ENCODE measurements around the gene EFCAB12.
"Not testable (repeated sequence)": the region's sequence is repeated elsewhere in the genome, so short reads cannot be mapped to it uniquely, and the experiment has no call there.

DNA sequence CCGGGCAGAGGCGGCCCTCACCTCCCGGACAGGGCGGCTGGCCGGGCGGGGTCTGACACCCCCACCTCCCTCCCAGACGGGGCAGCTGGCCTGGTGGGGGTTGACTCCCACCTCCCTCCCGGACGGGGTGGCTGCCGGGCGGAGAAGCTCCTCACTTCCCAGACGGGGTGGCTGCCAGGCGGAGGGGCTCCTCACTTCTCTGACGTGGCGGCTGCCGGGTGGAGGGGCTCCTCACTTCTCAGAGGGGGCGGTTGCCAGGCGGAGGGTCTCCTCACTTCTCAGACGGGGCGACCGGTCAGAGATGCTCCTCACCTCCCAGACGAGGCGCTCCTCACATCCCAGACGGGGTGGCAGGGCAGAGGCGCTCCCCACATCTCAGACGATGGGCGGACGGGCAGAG is 65.1 kb downstream of the EFCAB12 start:
- TF ChIP-seq, protein P1, sequence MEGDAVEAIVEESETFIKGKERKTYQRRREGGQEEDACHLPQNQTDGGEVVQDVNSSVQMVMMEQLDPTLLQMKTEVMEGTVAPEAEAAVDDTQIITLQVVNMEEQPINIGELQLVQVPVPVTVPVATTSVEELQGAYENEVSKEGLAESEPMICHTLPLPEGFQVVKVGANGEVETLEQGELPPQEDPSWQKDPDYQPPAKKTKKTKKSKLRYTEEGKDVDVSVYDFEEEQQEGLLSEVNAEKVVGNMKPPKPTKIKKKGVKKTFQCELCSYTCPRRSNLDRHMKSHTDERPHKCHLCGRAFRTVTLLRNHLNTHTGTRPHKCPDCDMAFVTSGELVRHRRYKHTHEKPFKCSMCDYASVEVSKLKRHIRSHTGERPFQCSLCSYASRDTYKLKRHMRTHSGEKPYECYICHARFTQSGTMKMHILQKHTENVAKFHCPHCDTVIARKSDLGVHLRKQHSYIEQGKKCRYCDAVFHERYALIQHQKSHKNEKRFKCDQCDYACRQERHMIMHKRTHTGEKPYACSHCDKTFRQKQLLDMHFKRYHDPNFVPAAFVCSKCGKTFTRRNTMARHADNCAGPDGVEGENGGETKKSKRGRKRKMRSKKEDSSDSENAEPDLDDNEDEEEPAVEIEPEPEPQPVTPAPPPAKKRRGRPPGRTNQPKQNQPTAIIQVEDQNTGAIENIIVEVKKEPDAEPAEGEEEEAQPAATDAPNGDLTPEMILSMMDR (IDR thresholded peaks at IDR 0.05), result not testable (repeated sequence)
- not testable (repeated sequence) for TF ChIP-seq EZH2phosphoT487 (IDR thresholded peaks at IDR 0.05)

Data from neural progenitor cell (in vitro differentiated cells).